ENCODE measurements around the gene HNF4A.

The HNF4A gene

DNA sequence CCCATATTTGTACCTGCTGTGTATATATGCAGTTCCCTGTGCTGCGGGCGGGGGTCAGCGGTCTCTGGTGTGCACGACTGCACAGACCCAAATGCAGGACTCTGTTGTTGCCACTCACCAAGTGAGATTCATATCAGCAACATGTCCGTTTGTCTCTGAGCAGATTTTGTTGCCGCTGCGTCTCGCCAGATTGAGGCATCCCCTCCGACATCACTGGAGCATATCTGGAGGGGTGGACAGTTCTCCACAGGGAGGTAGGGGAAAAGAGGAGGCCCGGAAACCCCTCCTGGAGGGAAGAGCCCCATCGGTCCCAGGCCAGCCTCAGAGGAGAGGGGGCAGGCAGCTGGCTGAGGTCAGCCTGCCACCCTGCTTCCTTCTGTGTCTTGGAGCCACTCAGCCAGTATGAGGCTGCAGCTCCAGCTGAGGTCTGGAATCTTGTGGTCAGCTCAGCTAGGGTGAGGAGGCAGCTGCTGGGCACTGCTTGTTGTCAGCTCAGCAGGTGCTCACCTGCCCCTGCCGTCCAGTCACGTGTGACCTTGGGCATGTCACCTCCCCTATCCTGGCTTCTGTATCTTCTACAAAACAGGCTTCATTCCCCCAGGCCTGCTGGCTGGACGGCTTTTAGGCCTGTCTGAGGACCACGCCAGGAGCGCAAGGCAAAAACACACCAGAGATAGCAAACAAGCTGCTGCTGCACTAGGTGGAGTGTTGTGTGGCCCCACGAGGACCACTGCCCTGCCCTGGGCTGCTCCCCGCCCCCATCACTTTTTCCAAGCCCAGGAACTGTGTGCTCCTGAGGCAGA lies 47.1 kb downstream of the HNF4A start:
- H3K4me3 ChIP-seq (ENCODE audit: low read depth, low read length), result no peak overlapping the region
- no peak for TF ChIP-seq CTCF (IDR thresholded peaks at IDR 0.05; ENCODE audit: borderline replicate concordance, insufficient read depth, low read depth, low read length)

GRCh38 chr20:44403194-44404112 lies 48.0 kb downstream of the HNF4A start:
- H3K4me3 ChIP-seq (ENCODE audit: low read depth, low read length), result no peak overlapping the region
- TF ChIP-seq CTCF (IDR thresholded peaks at IDR 0.05; ENCODE audit: borderline replicate concordance, insufficient read depth, low read depth, low read length), result no peak

GRCh38 chr20:44404204-44405181 lies 49.0 kb downstream of the HNF4A start:
- no peak overlapping the region for H3K4me3 ChIP-seq (ENCODE audit: low read depth, low read length)
- no peak for TF ChIP-seq CTCF (IDR thresholded peaks at IDR 0.05; ENCODE audit: borderline replicate concordance, insufficient read depth, low read depth, low read length)

GRCh38 chr20:44405257-44405656 lies 49.8 kb downstream of the HNF4A start:
- TF ChIP-seq CTCF (IDR thresholded peaks at IDR 0.05; ENCODE audit: borderline replicate concordance, insufficient read depth, low read depth, low read length), result no peak
- H3K4me3 ChIP-seq (ENCODE audit: low read depth, low read length), result no peak overlapping the region

GRCh38 chr20:44405785-44406571 lies 50.5 kb downstream of the HNF4A start:
- H3K4me3 ChIP-seq (ENCODE audit: low read depth, low read length), result no peak overlapping the region
- TF ChIP-seq CTCF (IDR thresholded peaks at IDR 0.05; ENCODE audit: borderline replicate concordance, insufficient read depth, low read depth, low read length), result no peak

- H3K4me3 ChIP-seq (ENCODE audit: low read depth, low read length), result no peak overlapping the region
- no peak for TF ChIP-seq CTCF (IDR thresholded peaks at IDR 0.05; ENCODE audit: borderline replicate concordance, insufficient read depth, low read depth, low read length)
Observed at GRCh38 chr20:44406572-44407137, 51.2 kb downstream of the HNF4A start.

Measured in GM12875 (cell line).